Heart left ventricle (tissue), 13 donors: ENCODE results near the gene PHIP.

Experiments used
- CTCF ChIP-seq, 12 donors: fragments of 200-600 bp; sonication (generic) in 4 of 12; IDR thresholded peaks; one replicate each; pipeline versions ENCODE4 v1.5.0 to v1.8.0; 2018 to 2022; ENCODE audit warnings: antibody characterized with exemption in 12 of 12, mild to moderate bottlenecking in 5 of 12
- POLR2A ChIP-seq, 2 donors: fragments of 450-650 bp; IDR thresholded peaks; one replicate each; pipeline ENCODE4 v1.6.1; 2017; ENCODE audit warnings: antibody characterized with exemption in 2 of 2, mild to moderate bottlenecking in 2 of 2, moderate library complexity in 2 of 2
- donor health status: ischemic (EF 13 %, LVEDD 7.1; RV severe dilation, severe dysfunction).
- donor health status: DM: no; HTN: yes; CAD: no.
- donor health status: DM: no; HTN: no; CAD: no.
- donor health status: ischemic (EF 25% LVEDD 6.9; RV normal size, moderate dysfunction).
- donor health status: ischemic (EF 25% LVEDD 5.7; RV mildly dilated, moderate dysfunction).
- donor health status: ischemic (EF 35%, LVEDD 5.7; RV mildly dilated, moderate dysfunction).
- donor health status: nonischemic (EF 11% LVEDD 7.7; RV severe dilation, severe dysfunction).
- donor health status: DM: yes; HTN: yes; CAD: no.
- donor health status: PGD.
- donor health status: ischemic (EF 29% LVEDD 5.4; RV normal size, mild dysfunction).
- donor health status: nonischemic (EF 23%, LVEDD 6.1; RV moderate dilation, normal function).

- no peak for TF ChIP-seq CTCF (IDR thresholded peaks at IDR 0.05)
- no peak for TF ChIP-seq POLR2A (IDR thresholded peaks at IDR 0.05)
Observed at GRCh38 chr6:79038061-79038460, 40.0 kb downstream of the PHIP start.
